ENCODE data around the gene LRRK1. TPM values are rescaled to one million over a fixed set of nuclear protein-coding genes. Genes with fewer than 3 reads are reported as not detected.

Gene LRRK1
- total and polyA plus RNA-seq, 8 donors, result 2.3 to 73.3 (median 7.0) TPM

DNA sequence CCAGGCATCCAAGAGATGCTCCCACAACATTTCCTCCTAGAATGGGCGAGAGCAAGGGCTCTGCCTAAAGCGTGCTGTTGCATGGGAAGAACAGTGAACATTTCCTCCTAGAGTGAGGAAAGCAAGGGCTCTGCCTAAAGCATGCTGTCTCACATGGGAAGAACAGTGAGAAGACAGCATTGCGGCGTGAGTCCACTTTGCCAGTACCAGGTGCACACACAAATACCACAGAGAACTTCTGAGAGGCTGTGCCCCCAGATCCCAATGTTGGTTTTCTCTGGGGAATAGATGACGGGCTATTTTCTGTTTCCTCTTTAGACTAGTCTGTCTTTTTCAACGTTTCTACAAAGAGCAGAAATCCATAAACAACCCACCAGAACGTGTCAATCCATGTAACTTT lies 142.9 kb downstream of the LRRK1 start:
- Histone ChIP-seq H3K9me3 (no peaks in the 10 kb centered on the region), H3K36me3 (peaks cover 5 to 98% (median 90%) of the 10 kb centered on the region in 4 donors), H3K27ac (no peak overlapping the region), H3K4me3 (no peak overlapping the region), H3K4me1 (peaks cover 0 to 19% (median 14%) of the 10 kb centered on the region in 4 donors), H3K27me3 (no peaks in the 10 kb centered on the region)
- no peak for TF ChIP-seq POLR2AphosphoS5 (IDR thresholded peaks at IDR 0.05)
- no peak for TF ChIP-seq EP300 (IDR thresholded peaks at IDR 0.05)
- TF ChIP-seq POLR2A (IDR thresholded peaks at IDR 0.05), result no peak
- TF ChIP-seq, protein P1, sequence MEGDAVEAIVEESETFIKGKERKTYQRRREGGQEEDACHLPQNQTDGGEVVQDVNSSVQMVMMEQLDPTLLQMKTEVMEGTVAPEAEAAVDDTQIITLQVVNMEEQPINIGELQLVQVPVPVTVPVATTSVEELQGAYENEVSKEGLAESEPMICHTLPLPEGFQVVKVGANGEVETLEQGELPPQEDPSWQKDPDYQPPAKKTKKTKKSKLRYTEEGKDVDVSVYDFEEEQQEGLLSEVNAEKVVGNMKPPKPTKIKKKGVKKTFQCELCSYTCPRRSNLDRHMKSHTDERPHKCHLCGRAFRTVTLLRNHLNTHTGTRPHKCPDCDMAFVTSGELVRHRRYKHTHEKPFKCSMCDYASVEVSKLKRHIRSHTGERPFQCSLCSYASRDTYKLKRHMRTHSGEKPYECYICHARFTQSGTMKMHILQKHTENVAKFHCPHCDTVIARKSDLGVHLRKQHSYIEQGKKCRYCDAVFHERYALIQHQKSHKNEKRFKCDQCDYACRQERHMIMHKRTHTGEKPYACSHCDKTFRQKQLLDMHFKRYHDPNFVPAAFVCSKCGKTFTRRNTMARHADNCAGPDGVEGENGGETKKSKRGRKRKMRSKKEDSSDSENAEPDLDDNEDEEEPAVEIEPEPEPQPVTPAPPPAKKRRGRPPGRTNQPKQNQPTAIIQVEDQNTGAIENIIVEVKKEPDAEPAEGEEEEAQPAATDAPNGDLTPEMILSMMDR (IDR thresholded peaks at IDR 0.05), result no peak
- 78 to 84% (median 83%) methylated on average over 7 of the region's 7 CpGs for WGBS, 5 donors
- intact Hi-C loops (cut with DNase I; ENCODE audit: low total_unique reads), result no loop called here
- DNase-seq, result no peak

DNA sequence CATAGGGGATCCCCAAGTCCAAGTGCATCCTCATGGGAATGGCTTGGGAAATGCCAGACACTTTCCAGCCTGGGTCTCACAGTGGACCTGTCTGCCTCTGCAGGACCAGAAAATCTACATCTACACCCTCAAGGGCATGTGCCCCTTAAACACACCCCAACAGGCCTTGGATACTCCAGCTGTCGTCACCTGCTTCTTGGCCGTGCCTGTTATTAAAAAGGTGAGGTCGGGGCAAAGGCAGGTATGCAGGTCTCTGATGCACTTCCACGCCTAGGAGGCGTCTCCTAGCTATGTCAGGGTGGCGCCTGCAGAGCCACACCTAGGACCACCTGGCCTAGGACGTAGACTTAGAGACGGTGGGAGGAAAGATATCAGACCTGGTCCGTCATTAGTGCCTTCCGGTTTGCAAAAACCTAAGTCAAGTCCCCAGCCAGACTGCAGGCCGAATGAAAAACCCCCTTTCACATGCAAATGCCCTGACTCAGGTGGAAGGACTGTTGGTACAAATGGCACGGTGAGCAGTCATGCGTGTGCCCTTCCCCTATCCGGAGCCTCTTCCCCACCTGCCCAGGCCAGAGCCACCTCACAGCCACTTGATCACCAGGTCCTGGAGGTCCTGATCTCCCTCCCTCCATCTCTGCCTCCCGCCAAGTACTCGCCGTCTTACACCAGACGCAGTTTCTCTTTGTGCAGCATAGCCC lies 143.5 kb downstream of the LRRK1 start:
- DNase-seq, result no peak
- no peaks in the 10 kb centered on the region for H3K27me3 ChIP-seq
- TF ChIP-seq POLR2A (IDR thresholded peaks at IDR 0.05) (no peak), EP300 (IDR thresholded peaks at IDR 0.05) (no peak), POLR2AphosphoS5 (IDR thresholded peaks at IDR 0.05) (no peak)
- TF ChIP-seq, protein P1 (IDR thresholded peaks at IDR 0.05), result no peak
- no peak overlapping the region for H3K4me3 ChIP-seq
- 86 to 92% (median 91%) methylated on average over 18 of the region's 18 CpGs for WGBS, 5 donors
- no peak overlapping the region for H3K27ac ChIP-seq
- H3K9me3 ChIP-seq, result no peaks in the 10 kb centered on the region
- intact Hi-C loops (cut with DNase I; ENCODE audit: low total_unique reads), result no loop called here
- peaks cover 0 to 19% (median 14%) of the 10 kb centered on the region in 4 donors for H3K4me1 ChIP-seq
- H3K36me3 ChIP-seq, result peaks cover 5 to 94% (median 85%) of the 10 kb centered on the region in 4 donors

DNA sequence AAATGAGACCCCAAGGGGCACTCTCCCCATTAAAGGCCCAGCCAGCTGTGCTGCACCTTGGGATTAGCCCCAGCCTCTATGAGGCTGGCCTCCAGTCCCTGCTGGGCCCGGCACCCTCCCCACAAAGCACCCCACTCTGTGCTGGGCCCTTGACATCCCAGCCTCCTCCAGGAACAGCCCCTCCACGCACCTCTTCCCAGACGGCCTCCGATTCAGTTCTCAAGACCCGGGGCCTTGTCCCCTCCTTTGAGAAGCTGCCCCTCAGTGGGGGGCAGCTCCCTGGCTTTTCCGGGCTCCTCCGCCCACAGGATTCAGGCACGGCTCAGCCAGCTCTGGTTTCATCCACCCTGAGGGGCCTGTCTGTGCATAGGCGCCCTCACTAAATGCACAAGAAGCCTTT lies 144.1 kb downstream of the LRRK1 start:
- peaks cover 3 to 88% (median 79%) of the 10 kb centered on the region in 4 donors for H3K36me3 ChIP-seq

DNA sequence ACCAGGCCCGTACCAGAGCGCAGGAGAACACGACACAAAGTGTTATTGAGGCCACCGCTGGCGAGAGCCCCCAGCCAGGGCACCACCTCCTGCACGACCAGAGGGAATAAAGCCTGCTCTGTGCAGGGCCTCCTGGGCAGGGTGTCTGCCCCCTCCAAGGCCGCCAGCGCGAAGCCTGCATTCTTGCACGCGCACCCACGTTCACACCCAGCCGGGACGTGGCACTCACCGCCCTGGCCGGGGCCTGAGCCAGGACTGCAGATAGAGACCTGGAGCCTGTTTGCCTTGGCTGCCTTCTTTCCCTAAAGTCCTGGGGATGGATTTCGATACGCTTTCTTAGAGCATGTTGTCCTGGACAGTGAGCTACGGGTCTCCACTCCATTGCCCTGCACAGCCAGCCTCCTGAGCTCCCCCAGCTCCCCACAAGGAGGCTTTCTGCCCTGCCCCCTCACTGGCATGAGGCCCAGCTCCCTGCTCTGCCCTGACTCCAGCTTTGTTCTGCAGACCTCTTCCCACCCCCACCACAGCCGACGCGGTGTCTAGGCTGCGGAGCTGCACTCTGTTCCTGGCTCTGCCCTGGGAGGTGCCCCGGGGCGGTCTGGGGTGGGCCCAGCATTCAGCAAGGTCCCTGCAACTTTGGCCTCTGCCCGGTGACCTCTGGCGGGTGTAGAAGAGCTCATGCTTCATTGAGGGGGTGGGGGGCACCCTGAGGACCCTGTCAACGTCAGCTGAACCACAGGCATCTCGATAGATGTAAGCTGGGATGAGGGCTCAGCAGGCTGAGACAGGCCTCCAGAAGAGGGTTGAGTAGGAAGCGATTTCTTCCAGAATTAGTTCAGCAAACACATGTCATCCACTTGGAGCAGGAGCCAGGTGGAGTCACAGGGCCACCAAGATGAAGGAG lies 145.0 kb downstream of the LRRK1 start:
- intact Hi-C loops (cut with DNase I; ENCODE audit: low total_unique reads), result no loop called here
- 36 to 66% (median 51%) methylated on average over 27 to 30 of the region's 30 CpGs for WGBS, 5 donors
- Histone ChIP-seq H3K27me3 (no peaks in the 10 kb centered on the region), H3K9me3 (no peaks in the 10 kb centered on the region), H3K4me3 (no peak overlapping the region), H3K4me1 (peaks cover 4 to 25% (median 22%) of the 10 kb centered on the region in 4 donors), H3K36me3 (peaks cover 0 to 86% (median 70%) of the 10 kb centered on the region in 4 donors), H3K27ac (no peak overlapping the region)
- peak; percentile 64 to 69 for DNase-seq
- TF ChIP-seq EP300 (IDR thresholded peaks at IDR 0.05) (no peak), POLR2A (IDR thresholded peaks at IDR 0.05) (no peak), POLR2AphosphoS5 (IDR thresholded peaks at IDR 0.05) (no peak)
- TF ChIP-seq, protein P1 (IDR thresholded peaks at IDR 0.05), result no peak

More for the DNA sequence above, 144.1 kb downstream of the LRRK1 start:
- intact Hi-C loops (cut with DNase I; ENCODE audit: low total_unique reads), result no loop called here
- H3K9me3 ChIP-seq, result no peaks in the 10 kb centered on the region
- H3K4me3 ChIP-seq, result no peak overlapping the region
- TF ChIP-seq POLR2AphosphoS5 (IDR thresholded peaks at IDR 0.05), result no peak
- TF ChIP-seq, protein P1 (IDR thresholded peaks at IDR 0.05), result no peak
- no peak for TF ChIP-seq EP300 (IDR thresholded peaks at IDR 0.05)
- no peak for TF ChIP-seq POLR2A (IDR thresholded peaks at IDR 0.05)
- H3K27ac ChIP-seq, result no peak overlapping the region
- WGBS, 5 donors, result 86 to 98% (median 95%) methylated on average over 9 of the region's 9 CpGs
- no peaks in the 10 kb centered on the region for H3K27me3 ChIP-seq
- H3K4me1 ChIP-seq, result peaks cover 0 to 19% (median 16%) of the 10 kb centered on the region in 4 donors
- DNase-seq, result no peak

Data from stomach (tissue), 9 donors.